Subcutaneous adipose tissue (tissue), 4 donors: ENCODE measurements around the gene KNDC1. TPM values are rescaled to one million over a fixed set of nuclear protein-coding genes. Genes with fewer than 3 reads are reported as not detected.

ENCODE experiments used
- CTCF ChIP-seq: fragments of 450-650 bp; IDR thresholded peaks from one replicate; pipeline ENCODE4 v1.5.1; 2016; ENCODE audit warnings: low read depth, mild to moderate bottlenecking, control low read depth, antibody characterized with exemption, moderate library complexity
- total RNA-seq, 4 donors: library from RNA; depleted of rRNA; stranded (reverse); fragments of >200 nt; gene quantifications; one replicate each; pipeline ENCODE4 v1.1.0, GENCODE V29; 2016

KNDC1 gene
- total RNA-seq, 4 donors from 2014 or later, result not detected

GRCh38 chr10:133127291-133128125, 32.5 kb upstream of the KNDC1 start:
- TF ChIP-seq CTCF, result no peak

- TF ChIP-seq CTCF, result no peak
These were observed 31.6 kb upstream of the KNDC1 start for GRCh38 chr10:133128126-133129070.

GRCh38 chr10:133129071-133129858, 30.8 kb upstream of the KNDC1 start:
- no peak for TF ChIP-seq CTCF

- TF ChIP-seq CTCF, result no peak
These were observed 30.0 kb upstream of the KNDC1 start for GRCh38 chr10:133129859-133130495.

- TF ChIP-seq CTCF, result no peak
These were observed 29.4 kb upstream of the KNDC1 start for GRCh38 chr10:133130602-133131001.

- TF ChIP-seq CTCF, result no peak
These were observed 29.0 kb upstream of the KNDC1 start for GRCh38 chr10:133131053-133131452.
